PC-3 (cell line): ENCODE measurements around the gene SMPD3. TPM values are rescaled to one million over a fixed set of nuclear protein-coding genes. Genes with fewer than 3 reads are reported as not detected.
A peak's percentile ranks its signal among the peaks of the same experiment; 100 is the strongest.

ENCODE experiments used
- ATAC-seq: fragments of 200-7000 bp; cut with Tn5 transposase; 2 replicates; pipeline ENCODE4 v1.9.1; 2020; ENCODE audit warnings: mild to moderate bottlenecking, moderate library complexity
- BruUV-seq: library from RNA; stranded (reverse); fragments of 400-500 nt; replicated peaks from 2 replicates; lab custom pipeline; 2021; lab: Mats Ljungman, UMichigan
- CTCF ChIA-PET: fragments of 300-600 bp; sonication (Branson Sonifier 250); formaldehyde crosslinking; loops from one replicate; lab custom pipeline; 2022; ENCODE audit warnings: antibody characterized with exemption; lab: Charles Lee
- POLR2A ChIA-PET: fragments of 300-600 bp; sonication (Branson Sonifier 250); formaldehyde crosslinking; loops from one replicate; lab custom pipeline; 2022; ENCODE audit warnings: antibody characterized with exemption; ENCODE audit not compliant: unreplicated experiment; lab: Charles Lee
- DNase-seq: peaks from one replicate; pipeline ENCODE4 v3.0.0-alpha.2; 2015
- H2AFZ ChIP-seq: fragments of 300-600 bp; sonication (generic); 2 replicates; pipeline ENCODE4 v1.6.0; 2016; ENCODE audit warnings: antibody characterized with exemption, low read length
- H3F3A ChIP-seq: fragments of 300-600 bp; sonication (generic); one replicate; pipeline ENCODE4 v1.6.0; 2017; ENCODE audit warnings: antibody characterized with exemption, low read length, control low read depth, mild to moderate bottlenecking; ENCODE audit not compliant: unreplicated experiment
- H3K27ac ChIP-seq: fragments of 300-600 bp; sonication (generic); 2 replicates; pipeline ENCODE4 v1.5.1; 2016; ENCODE audit warnings: mild to moderate bottlenecking, low read length
- H3K27me3 ChIP-seq: fragments of 300-600 bp; sonication (generic); 2 replicates; pipeline ENCODE4 v1.6.1; 2016; ENCODE audit warnings: low read length, mixed read lengths
- H3K36me3 ChIP-seq: fragments of 300-600 bp; sonication (generic); 2 replicates; pipeline ENCODE4 v1.6.1; 2016; ENCODE audit warnings: low read depth, mixed run types, low read length, mixed read lengths
- H3K4me1 ChIP-seq: fragments of 300-600 bp; sonication (generic); 2 replicates; pipeline ENCODE4 v1.5.1; 2016; ENCODE audit warnings: low read length; ENCODE audit not compliant: insufficient read depth
- H3K4me2 ChIP-seq: fragments of 300-600 bp; sonication (generic); 2 replicates; pipeline ENCODE4 v1.6.0; 2016; ENCODE audit warnings: low read length
- H3K4me3 ChIP-seq: fragments of 300-600 bp; sonication (generic); 2 replicates; pipeline ENCODE4 v1.5.1; 2016; ENCODE audit warnings: mild to moderate bottlenecking, low read length, mixed read lengths
- H3K79me2 ChIP-seq: fragments of 300-600 bp; sonication (generic); 2 replicates; pipeline ENCODE4 v1.6.1; 2017; ENCODE audit warnings: low read length, mixed read lengths
- H3K9ac ChIP-seq: fragments of 300-600 bp; sonication (generic); 2 replicates; pipeline ENCODE4 v1.6.0; 2016; ENCODE audit warnings: mild to moderate bottlenecking, low read length
- H3K9me2 ChIP-seq: fragments of 300-600 bp; sonication (generic); replicated peaks from 2 replicates; pipeline ENCODE4 v1.6.1; 2016; ENCODE audit warnings: mixed run types, low read length, mixed read lengths
- H3K9me3 ChIP-seq: fragments of 300-600 bp; sonication (generic); 2 replicates; pipeline ENCODE4 v1.6.1; 2016; ENCODE audit warnings: low read length, mixed read lengths
- H4K20me1 ChIP-seq: fragments of 300-600 bp; sonication (generic); 2 replicates; pipeline ENCODE4 v1.6.1; 2016; ENCODE audit warnings: low read length, mixed read lengths
- CTCF ChIP-seq: fragments of 300-600 bp; sonication (generic); conservative IDR thresholded peaks from 2 replicates; pipeline ENCODE4 v1.5.1; 2017; ENCODE audit warnings: antibody characterized with exemption, low read depth, mild to moderate bottlenecking, low read length
- EZH2 ChIP-seq: fragments of 300-600 bp; sonication (generic); IDR thresholded peaks from one replicate; pipeline ENCODE4 v1.6.1; 2017; ENCODE audit warnings: antibody characterized with exemption, mild to moderate bottlenecking, low read length; ENCODE audit not compliant: unreplicated experiment
- EZH2phosphoT487 ChIP-seq: fragments of 300-600 bp; sonication (generic); IDR thresholded peaks from 2 replicates; pipeline ENCODE4 v1.6.1; 2018; ENCODE audit warnings: mild to moderate bottlenecking, antibody characterized with exemption, low read length, borderline replicate concordance
- intact Hi-C: fragments of 100-400 bp; cut with micrococcal nuclease; formaldehyde crosslinking; loops from 2 replicates; pipeline ENCODE4 v1.9.0; 2023
- total RNA-seq: library from RNA; depleted of rRNA; stranded (reverse); fragments of >200 nt; gene quantifications from 2 replicates; pipeline ENCODE4 v1.2.3, GENCODE V29; 2014

The SMPD3 gene
- total RNA-seq, 1 experiment from 2014 or later, result not detected

DNA sequence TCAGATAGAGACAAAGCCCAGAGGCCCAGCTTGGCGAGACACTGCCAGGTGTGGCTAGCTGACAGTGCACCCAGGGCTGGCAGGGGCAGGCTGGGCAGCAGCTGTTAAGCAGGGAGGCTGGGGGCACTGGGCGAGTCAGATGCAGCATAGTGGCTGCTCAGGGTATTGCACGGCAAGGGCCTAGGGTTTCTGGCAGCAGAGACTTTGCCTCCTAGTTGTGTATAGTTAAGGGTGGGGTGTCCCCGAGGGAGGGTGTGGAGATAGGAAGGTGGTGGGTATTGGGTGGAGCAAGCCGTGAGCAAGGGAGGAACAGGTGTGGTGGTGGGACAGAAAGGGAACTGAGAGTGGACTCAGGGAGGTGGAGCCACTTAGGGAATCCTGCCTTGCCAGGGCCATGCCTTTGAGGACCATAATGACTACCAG lies 66.0 kb downstream of the SMPD3 start:
- no peak; the same call in 1 of the 2 replicates for ATAC-seq
- H3F3A ChIP-seq, result no peaks in the 10 kb centered on the region
- no peaks in the 10 kb centered on the region for H3K27me3 ChIP-seq
- H2AFZ ChIP-seq, result no peak overlapping the region
- ChIA-PET POLR2A (no interaction called here), CTCF (no interaction called here)
- no peak overlapping the region for H3K9ac ChIP-seq
- H4K20me1 ChIP-seq, result no peaks in the 10 kb centered on the region
- H3K79me2 ChIP-seq, result no peaks in the 10 kb centered on the region
- BruUV-seq, result no TSS peak
- no peak overlapping the region for H3K4me2 ChIP-seq
- no peaks in the 10 kb centered on the region for H3K36me3 ChIP-seq
- no peak for DNase-seq
- no peaks in the 10 kb centered on the region for H3K9me3 ChIP-seq
- H3K4me1 ChIP-seq, result no peaks in the 10 kb centered on the region; the same call in 1 of the 2 replicates
- H3K4me3 ChIP-seq, result no peak overlapping the region
- intact Hi-C loops, result no loop called here
- H3K9me2 ChIP-seq, result no peaks in the 10 kb centered on the region
- peak; percentile 37; the same call in 1 of the 2 replicates for TF ChIP-seq CTCF
- TF ChIP-seq EZH2, result no peak
- TF ChIP-seq EZH2phosphoT487, result no peak
- no peak overlapping the region for H3K27ac ChIP-seq

DNA sequence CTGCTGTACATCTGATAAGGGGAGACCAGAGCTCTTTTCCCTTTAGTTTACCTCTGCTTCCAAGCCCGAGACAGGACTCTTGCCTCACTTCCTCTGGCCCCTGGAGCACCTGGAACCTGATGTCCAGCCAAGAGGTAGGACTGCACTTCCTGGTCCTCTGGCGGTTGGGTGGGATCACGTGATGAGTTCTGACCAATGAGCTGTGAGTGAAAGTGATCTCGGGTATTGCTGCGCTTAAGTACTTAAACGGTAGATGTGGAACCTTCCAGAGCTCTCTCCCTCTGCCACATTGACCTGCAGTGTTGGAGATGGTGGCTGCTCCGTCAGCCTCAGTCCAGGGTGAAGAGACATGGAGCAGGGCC lies 67.0 kb downstream of the SMPD3 start:
- Histone ChIP-seq H3K27ac (no peak overlapping the region), H4K20me1 (no peaks in the 10 kb centered on the region), H3K4me1 (no peaks in the 10 kb centered on the region; the same call in 1 of the 2 replicates), H3K27me3 (no peaks in the 10 kb centered on the region), H3F3A (no peaks in the 10 kb centered on the region), H3K9me3 (no peaks in the 10 kb centered on the region), H3K9ac (no peak overlapping the region), H3K36me3 (no peaks in the 10 kb centered on the region), H3K79me2 (no peaks in the 10 kb centered on the region), H3K9me2 (no peaks in the 10 kb centered on the region), H3K4me2 (no peak overlapping the region), H3K4me3 (no peak overlapping the region), H2AFZ (no peak overlapping the region)
- no peak for TF ChIP-seq EZH2
- no peak for TF ChIP-seq EZH2phosphoT487
- TF ChIP-seq CTCF, result no peak
- POLR2A ChIA-PET, result no interaction called here
- intact Hi-C loops, result no loop called here
- DNase-seq (no peak), ATAC-seq (no peak)
- no TSS peak for BruUV-seq
- CTCF ChIA-PET, result no interaction called here

GRCh38 chr16:68380676-68381362 lies 67.5 kb downstream of the SMPD3 start:
- H3K4me1 ChIP-seq, result no peaks in the 10 kb centered on the region; the same call in 1 of the 2 replicates
- DNase-seq (no peak), ATAC-seq (no peak)
- no peak overlapping the region for H3K4me3 ChIP-seq
- H3K79me2 ChIP-seq, result no peaks in the 10 kb centered on the region
- H3K9me2 ChIP-seq, result no peaks in the 10 kb centered on the region
- no peak overlapping the region for H3K4me2 ChIP-seq
- POLR2A ChIA-PET, result no interaction called here
- no peaks in the 10 kb centered on the region for H3F3A ChIP-seq
- no peak for TF ChIP-seq EZH2
- TF ChIP-seq CTCF, result no peak
- TF ChIP-seq EZH2phosphoT487, result no peak
- no TSS peak for BruUV-seq
- H3K9ac ChIP-seq, result no peak overlapping the region
- H3K36me3 ChIP-seq, result no peaks in the 10 kb centered on the region
- H4K20me1 ChIP-seq, result no peaks in the 10 kb centered on the region
- H3K9me3 ChIP-seq, result no peaks in the 10 kb centered on the region
- CTCF ChIA-PET, result no interaction called here
- H2AFZ ChIP-seq, result no peak overlapping the region
- intact Hi-C loops, result no loop called here
- H3K27ac ChIP-seq, result no peak overlapping the region
- no peaks in the 10 kb centered on the region for H3K27me3 ChIP-seq
